HG02571 (cell line): ENCODE data around the gene WDR33.
"Not testable (repeated sequence)": the region's sequence is repeated elsewhere in the genome, so short reads cannot be mapped to it uniquely, and the experiment has no call there.

Experiments
- ATAC-seq: cut with Tn5 transposase; IDR thresholded peaks from one replicate; pipeline ENCODE4 v1.9.1; 2021; ENCODE audit warnings: mild to moderate bottlenecking, moderate library complexity; ENCODE audit not compliant: unreplicated experiment

WDR33 gene

GRCh38 chr2:127810619-127811396 lies at the start of gene WDR33:
Gene WDR33, minus strand, starts transcription at chr2:127811171. Its CDS starts 40,190 bp downstream, at chr2:127770981.
- ATAC-seq: peak; percentile 94

GRCh38 chr2:127860130-127860529 lies 49.2 kb upstream of the WDR33 start:
- ATAC-seq: no peak

GRCh38 chr2:127859712-127860085 lies 48.7 kb upstream of the WDR33 start:
- no peak for ATAC-seq

- ATAC-seq: no peak
Measured at GRCh38 chr2:127857265-127857808, 46.4 kb upstream of the WDR33 start.

- ATAC-seq: no peak
Measured at GRCh38 chr2:127853671-127854070, 42.7 kb upstream of the WDR33 start.

DNA sequence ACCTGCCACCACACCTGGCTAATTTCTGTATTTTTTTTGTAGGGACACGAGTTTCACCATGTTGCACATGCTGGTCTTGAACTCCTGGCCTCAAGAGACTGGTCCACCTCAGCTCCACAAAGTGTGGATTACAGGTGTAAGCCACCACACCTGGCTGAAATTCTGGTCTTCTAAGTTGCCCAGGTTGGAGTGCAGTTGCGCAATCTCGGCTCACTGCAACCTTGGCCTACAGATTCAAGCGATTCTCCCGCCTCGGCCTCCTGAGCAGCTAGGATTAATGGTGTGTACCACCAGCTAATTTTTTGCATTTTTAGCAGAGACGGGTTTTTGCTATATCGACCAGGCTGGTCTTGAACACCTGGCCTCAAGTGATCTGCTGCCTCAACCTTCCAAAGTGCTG lies 41.4 kb upstream of the WDR33 start:
- ATAC-seq: no peak

- no peak for ATAC-seq
Measured at GRCh38 chr2:127847931-127848330, 37.0 kb upstream of the WDR33 start.

DNA sequence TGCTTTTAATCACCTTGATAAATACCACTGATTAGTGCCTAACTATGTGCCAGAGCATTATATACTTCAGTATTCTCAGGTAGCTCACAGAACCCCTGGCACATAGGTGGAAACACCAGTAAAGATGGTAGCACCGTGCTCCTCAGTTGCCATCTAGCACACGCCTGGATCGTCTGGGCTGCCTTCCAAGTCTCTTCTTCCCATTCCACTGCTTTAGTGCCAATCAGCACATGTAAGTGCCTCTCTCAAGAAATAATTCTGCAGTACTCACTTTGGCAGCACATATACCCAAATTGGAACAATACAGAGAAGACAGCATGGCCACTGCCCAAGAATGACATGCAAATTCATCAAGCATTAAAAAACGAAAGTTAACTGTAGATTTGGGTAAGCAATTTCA lies 34.0 kb upstream of the WDR33 start:
- ATAC-seq: no peak

- ATAC-seq: no peak
Measured at GRCh38 chr2:127843677-127844076, 32.7 kb upstream of the WDR33 start.

- no peak for ATAC-seq
Measured at GRCh38 chr2:127841466-127842178, 30.7 kb upstream of the WDR33 start.

GRCh38 chr2:127840893-127841292 lies 29.9 kb upstream of the WDR33 start:
- ATAC-seq: no peak

GRCh38 chr2:127834951-127835350 lies 24.0 kb upstream of the WDR33 start:
- no peak for ATAC-seq

DNA sequence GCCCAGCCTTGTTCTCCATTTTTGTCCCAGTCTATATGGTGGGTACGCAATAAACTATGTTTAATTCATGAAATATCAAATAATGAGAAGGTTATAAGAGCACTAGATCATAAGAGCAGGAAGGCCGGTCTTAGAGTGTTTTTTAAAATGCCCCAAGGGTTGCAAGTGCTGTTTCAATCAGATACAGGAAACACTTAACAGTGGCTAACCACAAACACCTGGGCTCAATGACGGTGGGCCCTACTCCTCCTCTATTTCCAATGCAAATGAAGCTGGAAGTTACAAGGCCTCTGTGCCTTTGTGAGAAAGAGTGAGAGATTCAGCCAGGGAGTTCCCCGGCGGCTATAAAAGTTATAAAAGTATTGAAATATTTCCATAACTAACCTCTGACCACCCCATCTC lies 18.9 kb upstream of the WDR33 start:
- ATAC-seq: peak; percentile 98

DNA sequence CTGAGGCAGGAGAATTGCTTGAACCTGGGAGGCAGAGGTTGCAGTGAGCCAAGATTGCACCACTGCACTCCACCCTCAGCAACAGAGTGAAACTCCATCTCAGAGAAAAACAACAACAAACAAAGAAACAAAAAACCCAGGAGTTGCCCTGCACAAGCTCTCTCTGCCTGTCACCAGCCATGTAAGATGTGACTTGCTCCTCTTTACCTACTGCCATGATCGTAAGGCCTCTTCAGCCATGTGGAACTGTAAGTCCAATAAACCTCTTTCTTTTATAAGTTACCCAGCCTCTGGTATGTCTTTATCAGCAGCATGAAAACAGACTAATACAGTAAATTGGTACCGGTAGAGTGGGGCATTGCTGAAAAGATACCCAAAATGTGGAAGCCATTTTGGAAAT lies 15.7 kb upstream of the WDR33 start:
- not testable (repeated sequence) for ATAC-seq

DNA sequence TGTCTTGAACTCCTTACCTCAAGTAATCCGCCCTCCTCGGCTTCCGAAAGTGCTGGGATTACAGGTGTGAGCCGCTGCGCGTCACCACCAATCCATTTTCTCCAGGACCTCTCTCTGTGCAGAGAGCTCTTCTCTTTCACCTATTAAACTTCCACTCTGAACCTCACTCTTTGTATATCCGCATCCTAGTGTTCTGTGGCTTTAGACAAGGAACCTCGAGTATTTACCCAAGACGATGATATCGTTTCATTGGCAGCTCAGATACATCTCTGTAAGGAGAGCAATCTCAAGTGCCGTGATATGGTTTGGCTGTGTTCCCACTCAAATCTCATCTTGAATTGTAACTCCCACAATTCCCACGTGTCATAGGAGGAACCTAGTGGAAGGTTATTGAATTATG lies 15.1 kb upstream of the WDR33 start:
- ATAC-seq: no peak

DNA sequence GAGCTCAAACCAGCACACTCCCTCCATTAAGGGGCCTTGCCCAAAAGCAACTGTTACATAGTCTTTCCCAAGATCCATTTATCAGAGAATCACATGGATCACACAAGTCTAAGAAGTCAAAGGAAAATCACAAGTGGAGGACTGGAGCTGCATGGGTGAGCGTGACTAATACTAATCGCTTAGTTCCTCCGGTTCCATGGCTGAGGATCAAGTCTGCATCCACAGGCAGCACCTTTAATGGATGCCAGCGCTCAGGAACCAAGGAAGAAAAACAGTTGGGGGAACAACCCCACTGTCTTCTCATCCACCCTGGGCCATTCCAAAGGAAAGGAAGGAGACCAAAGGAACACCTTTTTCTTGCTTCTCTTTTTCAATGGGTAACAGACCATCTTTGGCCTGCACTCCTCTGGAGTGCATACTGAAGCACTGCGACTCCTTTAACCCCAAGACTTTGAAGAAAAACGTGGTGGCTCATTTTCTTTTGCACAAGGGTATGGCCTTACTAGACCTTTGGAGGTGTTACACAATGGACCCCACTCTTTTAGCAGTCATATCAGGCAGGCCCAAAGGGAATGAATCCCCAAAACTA lies 9.2 kb upstream of the WDR33 start:
- ATAC-seq: no peak

DNA sequence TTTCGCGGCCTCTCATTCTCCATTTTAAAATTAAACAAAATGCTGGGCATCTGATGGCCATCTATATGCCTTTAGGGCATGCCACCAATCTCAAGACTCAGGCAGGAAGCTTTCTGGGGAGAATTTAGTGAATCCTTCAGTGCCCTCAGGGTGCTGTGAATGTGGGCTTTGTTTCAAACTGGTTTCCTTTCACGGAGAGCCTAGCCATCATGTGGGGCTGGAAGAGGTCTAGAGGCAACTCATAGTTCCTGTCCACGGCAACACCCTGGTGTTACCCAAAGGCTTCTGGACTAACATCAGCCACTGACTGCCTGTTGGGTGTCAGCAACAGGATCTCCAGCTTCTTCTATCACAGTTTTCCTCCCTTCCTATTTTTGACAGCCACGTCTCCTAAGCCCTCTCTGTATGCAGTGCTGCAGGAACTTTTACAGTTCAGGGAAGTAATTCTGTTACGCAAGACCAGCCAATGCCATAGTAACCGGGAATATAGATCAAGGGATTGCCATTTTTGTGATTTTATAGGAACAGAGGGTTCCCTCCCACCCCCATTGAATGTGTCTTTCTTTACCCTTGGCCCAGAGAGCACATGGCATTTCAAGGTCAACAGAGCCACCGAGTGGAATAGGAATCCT lies 7.9 kb upstream of the WDR33 start:
- ATAC-seq: no peak

DNA sequence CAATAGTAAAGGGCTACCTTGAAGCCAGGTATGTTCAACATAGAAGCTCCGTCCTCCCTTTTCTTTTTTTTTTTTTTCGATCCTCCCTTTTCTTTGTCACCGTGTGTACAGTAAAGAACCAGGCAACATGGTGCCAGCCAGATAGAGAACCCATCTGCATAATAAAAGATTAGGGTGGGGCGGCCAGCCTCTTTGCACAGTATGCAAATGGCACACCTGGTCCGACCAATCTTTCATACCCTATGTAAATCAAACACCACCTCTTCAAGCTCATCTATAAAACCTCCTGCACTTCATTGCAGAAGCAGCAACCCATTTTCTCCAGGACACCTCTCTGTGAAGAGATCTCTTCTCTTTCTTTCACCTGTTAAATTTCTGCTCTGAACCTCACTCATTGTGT lies 7.3 kb upstream of the WDR33 start:
- no peak for ATAC-seq

GRCh38 chr2:127814677-127815076 lies 3.7 kb upstream of the WDR33 start:
- no peak for ATAC-seq

DNA sequence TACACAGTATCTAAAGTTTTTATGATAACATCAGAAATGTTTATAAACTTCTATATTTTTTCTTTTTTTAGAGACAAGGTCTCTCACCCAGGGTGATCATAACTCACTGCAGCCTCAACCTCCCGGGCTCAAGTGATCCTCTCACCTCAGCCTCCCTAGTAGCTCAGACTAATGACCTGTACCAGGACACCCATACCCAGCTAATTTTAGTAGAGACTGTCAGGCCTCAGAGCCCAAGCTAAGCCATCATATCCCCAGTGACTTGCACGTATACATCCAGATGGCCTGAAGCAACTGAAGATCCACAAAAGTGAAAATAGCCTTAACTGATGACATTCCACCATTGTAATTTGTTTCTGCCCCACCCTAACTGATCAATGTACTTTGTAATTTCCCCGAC lies 1.5 kb upstream of the WDR33 start:
- not testable (repeated sequence) for ATAC-seq
